Stimulated activated CD8-positive, alpha-beta memory T cell treated with anti-CD3 and anti-CD28 coated beads, Interleukin-15, amount 100 ng/mL, for 4 hours (primary cell): ENCODE data around the gene TNPO3.

Experiments used
- DNase-seq, 2 donors: peaks; one replicate each; pipeline ENCODE4 v3.0.0-alpha.2; 2020; ENCODE audit warnings: low read depth in 2 of 2

TNPO3 gene

DNA sequence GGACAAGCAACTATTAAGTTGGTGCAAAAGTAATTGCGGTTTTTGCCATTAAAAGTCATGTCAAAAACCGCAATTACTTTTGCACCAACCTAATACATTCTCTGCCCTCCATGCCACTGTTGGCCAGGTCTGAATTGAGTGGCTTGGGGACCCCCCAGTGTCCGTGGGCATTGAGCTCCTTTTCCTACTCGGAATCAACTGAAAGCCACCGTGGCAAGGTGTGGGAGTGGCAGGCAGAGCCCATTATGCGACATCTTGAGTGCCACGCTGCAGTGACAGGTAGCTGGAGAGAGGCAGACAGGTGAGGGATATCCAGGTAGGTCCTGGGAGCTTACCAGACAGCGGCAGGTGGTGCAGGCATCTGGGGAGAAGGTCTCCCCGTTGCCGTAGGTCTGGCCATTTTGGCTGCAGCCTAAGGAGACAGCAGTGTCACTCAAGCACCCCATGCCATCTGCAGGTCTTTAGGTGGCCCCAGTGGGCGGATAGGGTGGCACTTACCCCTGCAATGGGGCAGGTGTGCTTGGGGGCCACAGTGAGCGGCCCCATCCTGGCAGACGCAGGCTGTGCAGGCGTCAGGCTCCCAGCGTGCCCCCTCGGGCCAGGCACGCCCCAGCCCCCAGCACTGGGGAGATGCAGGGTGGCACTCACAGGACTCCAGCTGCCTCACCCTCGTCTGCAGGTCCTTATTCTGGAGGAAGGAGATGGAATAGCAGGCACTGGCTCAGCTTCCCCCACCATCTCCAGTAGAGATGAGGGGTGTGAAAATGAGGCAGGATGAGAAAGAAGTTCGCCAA lies 147.9 kb downstream of the TNPO3 start:
- DNase-seq, result no peak

DNA sequence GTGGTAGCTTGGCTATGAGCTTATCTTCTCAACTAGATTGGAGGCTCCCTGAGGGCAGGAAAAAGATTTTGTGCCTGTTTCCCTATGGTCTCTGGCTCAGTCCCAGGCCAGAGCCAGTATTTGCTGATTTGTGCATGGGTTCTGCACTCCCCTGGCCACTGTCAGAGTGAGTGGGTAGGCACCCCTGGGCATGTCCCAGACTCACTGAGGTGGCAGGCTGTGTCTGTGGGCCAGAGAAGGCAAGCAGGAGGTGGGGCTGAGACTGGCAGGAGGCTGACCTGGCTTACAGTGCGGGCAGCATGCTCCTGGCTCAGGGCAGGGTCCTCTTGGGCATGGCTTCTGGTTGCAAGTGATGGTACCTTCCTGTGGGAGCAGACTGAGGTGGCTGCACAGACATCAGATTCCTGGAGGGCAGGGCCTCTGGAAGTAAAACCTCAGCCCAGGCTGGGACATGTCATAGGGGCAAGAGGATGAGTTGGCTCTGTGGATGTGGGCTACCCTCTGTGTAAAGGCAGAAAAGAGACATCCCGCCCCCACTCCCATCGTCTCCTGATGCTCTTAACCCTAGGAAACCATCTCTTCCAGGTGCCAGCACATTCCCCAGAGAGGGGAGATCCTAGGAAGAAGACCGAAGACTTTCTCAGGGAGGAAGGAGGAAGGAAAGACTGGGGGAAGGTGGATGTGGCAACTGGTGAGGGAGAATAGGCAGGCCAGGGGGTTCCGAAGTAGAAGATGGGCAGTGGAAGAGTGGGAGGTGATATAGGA lies 148.7 kb downstream of the TNPO3 start:
- no peak for DNase-seq

DNA sequence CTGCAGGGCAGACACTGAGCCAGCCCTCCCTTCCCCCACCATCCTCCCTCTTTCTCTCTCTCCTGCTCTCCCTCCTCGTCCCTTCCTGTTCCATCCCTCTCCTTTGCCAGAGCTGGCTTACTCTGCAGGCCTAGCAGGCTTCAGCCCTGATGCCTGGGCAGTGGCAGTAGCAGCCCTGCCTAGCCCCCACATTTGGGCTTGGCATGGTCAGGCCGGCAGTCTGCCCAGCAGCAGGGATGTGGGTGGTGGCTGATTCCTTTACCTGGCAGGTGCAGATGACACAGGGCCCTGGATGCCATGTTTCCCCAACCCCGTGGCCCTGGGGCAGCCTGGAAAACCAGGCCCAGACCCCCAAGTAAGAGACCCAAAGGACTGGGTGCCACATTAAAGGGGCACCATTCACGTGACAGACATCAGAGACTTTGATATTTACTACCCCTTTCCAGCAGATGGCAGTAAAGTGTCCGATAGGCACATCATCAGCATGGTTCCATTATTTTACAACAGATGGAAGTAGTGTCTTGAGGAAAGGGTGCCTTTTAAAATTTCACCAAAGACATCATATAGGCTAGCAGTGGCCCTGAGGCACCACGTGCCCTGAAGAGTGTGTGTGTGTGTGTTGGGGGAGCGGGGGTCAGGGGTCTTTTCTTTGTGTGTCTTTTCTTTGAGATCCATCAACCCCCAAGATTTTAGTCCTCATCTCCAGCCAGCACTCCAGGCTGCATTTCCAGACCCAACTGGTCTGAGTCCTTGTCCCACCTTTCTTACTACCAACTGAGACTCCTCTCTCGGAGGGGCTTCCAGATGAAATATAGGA lies 150.3 kb downstream of the TNPO3 start:
- DNase-seq, result no peak
